ELR (cell line): ENCODE results near the gene IFT122.

Experiments
- DNase-seq: peaks from one replicate; pipeline ENCODE4 v3.0.0-alpha.2; 2015; ENCODE audit warnings: low read depth

The IFT122 gene

DNA sequence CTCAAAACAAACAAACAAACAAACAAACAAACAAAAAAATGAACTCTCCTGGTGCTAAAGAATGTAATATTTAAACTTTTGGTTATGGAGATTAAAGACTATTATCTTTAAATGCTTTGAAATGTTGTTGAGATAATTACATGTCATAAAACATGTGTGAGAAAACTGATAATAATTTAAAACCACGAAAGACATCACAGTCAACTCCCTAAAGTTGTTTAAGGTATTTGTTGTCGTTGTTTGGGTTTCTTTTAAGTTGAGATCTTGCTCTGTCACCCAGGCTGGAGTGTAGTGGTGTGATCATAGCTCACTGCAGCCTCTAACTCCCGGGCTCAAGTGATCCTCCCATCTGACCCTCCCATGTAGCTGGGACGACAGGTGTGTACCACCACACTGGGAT, 23.6 kb upstream of the IFT122 start:
- no peak for DNase-seq

DNA sequence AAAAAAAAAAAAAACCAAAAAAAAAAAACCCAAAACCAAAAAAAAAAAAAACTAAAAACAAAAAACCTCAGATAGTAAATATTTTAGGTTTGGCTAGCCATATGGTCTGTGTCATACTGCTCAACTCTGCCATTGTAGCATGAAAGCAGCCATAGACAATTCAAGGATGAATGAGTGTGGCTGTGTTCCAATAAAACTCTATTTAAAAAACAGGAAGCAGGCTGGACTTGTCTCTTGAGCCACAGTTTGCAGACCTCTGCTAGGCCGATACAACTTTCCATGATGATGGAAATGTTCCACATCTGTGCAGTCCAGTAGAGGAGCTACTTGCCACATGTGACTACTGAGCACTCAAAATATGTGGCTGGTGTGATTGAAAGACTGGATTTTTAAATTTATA, 22.7 kb upstream of the IFT122 start:
- no peak for DNase-seq

DNA sequence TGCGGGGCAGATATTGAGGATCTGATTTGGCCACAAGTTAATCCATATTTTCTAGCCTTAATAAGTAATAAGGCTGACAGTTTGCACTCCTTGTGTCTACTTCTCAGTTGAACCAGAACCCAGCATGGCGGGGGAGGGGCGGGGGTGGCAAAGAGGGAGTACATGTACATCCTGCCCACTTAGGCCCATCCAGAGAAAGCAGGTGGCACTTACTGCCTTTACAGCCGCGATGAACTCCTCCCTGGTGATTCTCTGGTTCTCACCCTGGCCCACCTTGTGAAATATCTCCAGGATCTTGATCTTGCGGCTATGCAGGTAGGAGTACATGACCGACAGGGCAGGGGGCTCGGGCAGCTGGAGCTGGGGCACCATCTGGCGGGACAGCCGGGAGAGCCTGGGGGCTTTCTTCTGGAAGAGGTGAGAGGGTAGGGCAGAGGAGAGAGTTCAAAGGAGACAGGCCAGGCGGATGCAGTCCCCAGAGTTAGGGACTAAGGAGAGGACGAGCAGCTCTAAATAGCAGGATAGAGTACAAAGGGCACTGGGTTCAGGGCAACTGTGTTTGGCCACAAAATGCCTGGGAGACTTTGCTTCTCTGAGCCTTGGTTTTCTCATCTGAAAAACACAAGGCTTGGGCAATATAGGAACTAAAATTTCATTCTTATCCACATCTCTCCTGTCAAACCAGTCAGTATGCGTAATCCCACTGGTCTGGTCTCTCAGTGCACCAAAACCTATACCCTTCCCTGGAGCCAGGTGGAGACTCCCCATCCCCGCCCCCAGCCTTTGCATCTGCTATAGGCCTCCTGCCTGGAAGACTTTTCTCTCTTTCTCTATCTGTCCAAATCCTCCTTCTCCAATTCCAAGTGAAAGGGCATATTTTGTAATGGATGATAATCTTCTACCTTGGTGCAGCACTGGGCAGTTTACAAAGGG, 21.7 kb upstream of the IFT122 start:
- DNase-seq, result no peak

DNA sequence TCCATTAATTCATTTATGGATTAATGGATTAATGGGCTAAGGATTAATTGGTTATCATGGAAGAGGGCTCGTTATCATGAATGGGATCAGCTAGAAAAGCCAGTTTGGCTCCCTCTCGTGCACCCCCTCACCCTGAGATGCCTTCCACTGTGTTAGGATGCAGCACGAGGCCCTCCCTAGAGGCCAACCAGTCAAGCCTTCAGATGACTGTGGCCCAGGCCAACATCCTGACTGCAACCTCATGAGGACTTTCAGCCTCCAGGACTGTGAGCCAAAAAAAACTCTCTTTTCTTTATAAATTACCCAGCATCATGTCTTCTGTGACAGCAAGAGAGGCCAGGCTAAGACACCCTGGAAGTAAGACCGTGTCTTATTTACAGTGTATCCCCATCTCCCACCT, 20.5 kb upstream of the IFT122 start:
- no peak for DNase-seq

DNA sequence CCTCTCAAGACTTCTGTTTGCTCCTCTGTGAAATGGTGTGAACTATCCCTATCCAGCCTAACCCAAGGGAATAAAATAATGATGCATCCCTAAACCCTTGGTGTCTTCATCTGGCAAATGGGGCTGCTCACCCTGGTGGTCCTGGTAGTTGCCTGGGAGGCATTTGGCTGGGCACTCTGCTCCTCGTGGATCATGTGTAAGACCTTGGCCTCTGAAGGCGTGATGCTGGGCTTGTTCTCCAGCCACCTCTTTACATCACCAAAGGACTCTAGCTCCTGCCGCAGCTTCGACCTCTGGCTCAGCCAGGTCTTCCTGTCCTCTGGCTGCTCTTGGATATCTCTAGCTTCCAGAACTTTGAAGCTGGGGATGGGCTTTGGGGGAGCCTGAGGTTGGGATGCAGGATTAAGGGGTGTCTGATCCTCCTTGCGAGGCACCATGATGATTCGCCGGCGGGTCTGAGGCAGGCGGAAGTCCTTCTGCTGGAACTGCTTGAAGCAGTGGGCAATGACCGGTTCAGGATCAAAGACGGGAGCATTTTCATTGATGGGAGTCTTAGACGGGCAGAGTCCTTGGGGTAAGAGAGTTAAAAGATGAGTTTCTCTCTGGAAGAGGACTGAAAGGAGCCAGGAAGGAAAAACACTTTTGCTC, 18.7 kb upstream of the IFT122 start:
- no peak for DNase-seq

DNA sequence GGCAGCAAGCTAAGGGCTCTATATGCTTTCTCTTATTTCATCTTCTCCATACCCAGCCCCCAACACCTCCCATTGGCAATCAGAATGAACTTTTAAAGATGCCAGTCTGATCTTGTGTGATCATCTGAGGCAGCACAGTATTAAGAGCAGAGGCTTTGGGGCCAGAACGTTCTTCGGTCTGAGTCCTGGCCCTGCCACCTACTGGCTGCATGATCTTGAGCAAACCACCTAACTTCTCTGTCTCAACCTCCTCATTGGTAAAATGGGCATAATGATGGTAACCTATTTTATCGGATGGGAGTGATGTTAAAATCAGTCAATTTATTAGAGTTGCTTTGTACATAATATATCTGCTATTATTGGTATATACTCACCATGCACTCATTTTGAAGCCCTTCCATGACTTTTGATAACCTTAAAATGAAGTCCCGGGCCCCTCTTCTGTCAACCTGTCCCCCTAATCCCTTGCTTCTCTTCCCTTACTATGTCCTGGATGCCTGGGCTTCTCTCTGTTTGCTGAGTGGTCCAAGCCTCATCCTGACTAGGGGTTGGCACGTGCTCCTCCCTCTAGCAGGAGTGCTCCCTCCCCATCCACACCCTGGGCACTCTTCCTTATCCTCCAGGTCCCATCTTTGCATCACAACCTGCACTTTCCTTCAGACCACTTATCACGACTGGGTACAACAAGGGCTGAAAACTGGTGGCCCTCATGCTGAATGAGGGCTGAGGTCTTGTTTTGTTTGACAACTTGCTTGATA, 17.9 kb upstream of the IFT122 start:
- DNase-seq, result no peak

DNA sequence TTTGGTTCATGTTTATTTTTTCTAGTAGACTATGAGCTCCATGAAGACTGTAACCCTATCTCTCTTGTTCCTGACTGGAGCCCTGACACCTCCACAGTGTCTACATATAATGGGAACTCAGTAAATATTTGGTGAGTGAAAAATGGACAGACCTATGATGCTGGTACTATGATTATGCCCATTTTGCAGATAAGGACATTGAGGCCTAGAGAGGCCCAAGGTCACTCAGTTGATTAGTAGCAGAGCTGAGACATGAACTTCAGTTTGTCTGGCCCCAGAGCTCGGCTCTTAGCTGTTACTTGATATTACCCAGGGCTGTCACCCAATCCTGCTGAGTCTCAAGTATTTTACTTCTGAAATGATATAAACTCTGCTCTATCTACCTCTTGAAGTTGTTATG, 17.1 kb upstream of the IFT122 start:
- no peak for DNase-seq

DNA sequence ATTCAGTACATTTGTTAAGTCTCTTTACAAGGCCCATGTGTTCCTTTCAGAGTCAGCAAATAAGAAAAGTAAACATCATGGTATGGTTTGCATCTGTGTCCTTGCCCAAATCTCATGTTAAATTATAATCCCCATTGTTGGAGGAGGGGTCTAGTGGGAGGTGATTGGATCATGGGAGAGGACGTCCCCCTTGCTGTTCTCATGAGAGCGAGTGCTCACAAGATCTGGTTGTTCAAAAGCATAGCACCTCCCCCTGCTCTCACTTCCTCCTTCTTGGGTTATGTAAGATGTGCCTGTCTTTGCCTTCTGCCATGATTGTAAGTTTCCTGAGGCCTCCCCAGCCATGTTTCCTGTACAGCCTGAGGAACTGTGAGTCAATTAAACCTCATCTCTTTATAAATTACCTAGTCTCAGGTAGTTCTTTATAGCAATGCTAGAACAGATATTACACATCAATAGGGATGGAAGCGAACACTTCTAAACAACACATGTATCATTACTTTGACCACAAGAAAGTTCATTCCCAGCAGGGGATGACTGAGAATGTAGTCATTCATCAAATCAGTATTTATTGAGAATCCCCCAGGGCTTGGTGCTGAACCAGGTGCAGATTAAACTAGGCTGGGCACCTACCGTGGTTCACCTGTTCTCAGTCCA, 15.7 kb upstream of the IFT122 start:
- peak; percentile 63 for DNase-seq

DNA sequence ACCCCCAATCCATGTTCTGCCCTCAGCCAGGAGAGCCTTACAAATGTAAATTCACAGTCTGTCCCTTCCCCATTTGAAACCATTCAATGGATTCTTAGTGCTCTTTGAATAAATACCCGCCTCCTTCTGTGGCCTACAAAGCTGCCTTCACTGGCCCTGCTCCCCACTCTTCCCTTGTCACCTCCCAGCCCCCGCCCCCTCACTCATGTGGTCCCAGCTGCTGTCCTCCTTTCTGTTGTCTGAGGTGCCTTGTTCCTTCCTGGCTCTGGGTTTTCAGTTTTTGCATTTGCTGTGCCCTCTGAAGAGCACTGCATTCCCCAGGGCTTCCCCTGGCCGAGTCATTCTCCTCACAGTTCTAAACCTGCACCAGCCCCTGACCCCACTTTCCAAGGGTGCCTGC, 14.8 kb upstream of the IFT122 start:
- DNase-seq, result no peak

DNA sequence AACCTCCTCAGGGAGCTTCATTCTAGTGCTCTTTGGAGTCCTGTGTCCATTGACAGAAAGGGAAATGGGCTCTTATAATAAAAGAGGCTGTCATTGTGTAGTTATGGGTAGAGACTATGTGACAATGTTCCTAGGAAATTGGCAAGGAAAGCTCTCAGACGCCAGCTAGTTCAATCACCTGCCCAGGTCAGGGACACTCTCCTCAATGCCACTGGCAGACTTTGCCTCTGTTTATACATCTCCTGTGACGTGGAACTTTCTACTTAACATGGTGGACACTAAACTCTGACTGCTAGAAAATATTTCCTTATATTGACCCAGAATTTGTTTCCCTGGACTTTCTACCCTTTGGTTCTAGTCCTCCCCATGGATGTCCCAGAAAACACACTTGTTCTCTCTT, 14.4 kb upstream of the IFT122 start:
- DNase-seq, result no peak

DNA sequence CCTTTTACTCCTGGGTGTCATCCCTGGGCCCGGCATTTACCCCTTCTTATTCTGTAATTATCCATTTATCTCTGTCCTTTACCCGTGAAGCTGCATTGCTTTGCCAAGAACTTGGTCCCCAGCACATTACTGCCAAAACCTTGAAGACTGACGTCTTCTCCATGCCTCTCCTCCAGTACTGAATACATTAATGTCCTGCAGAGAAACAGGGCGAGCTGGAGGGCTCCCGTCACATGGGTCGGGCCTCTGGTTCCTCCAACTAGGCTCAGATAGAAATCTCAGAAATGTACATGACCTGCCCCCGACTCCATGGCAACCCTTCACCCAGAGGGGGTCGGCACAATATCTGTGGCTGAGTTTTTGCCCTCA, 12.0 kb upstream of the IFT122 start:
- DNase-seq, result no peak

DNA sequence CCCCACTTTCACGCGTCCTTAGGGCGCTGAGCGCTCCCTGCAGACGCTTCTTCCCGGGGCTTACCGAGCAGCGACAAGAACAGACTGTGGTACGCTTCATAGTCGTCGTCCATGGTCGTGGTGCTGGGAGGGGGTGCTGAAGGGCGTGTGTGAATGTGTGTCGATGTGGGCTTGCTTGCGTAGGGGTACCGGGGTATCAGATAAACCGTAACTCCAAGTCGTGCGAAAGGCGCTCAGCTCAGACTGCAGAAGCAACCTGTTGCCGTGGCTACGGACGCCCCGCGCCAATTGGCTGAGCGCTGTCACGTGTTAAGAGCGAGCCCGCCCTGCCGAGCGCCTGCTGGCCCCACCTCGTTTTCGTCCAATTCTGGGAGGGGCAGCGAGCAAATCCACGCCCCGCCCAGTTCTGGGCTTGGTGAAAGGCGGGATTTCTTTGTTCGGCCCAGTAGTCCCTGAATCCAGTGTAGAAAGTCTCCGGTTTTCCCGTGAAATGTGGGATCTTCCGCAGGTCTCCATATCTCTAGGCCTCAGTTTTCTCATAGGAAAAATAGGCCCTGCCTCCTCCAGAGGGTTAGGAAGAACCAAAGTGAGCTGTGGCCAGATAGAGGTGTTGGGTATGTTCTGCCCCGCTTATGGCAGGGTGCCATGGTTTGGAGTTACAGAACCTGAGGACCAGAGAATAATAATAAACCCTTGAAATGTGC, 11.5 kb upstream of the IFT122 start, which contains the start of gene EFCAB12:
EFCAB12 (minus strand) TSS at position 261 of the 704 bp plus-strand sequence; CDS start at position 113, 148 bp downstream.
- peak; percentile 93 for DNase-seq

DNA sequence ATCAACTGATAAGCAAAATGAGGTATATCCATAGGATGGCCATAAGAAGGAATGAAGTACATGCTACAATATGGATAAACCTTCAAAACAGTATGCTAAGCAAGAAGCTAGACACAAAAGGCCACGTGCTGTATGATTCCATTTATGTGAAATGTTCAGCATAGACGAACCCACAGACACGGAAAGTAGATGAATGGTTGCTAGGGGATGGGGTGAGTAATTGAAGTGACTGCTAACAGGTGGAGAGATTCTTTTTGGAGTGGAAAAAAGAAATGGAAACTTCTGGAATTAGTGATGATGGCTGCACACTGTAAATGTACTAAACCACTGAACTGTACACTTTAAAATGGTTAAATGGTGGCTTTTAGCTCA, 11.0 kb upstream of the IFT122 start:
- no peak for DNase-seq

DNA sequence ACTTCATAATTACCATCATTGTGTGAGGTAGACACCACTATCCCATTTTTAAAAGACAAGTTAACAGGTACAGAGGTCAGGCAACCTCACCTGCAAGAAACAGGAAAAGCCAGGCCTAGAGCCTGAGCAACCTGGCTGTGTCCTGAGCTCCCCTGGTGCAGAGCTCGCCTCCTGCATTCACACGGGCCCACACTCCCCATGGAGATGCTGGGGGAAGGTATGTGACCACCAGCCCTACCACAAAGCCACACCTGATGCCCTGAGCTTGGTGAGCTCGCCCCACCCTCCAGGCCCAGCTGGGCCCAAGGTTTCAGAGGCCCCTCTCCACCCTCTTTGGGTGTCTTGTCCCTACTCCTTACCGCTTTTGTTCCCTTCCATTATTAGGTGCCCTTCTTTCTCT, 10.4 kb upstream of the IFT122 start:
- no peak for DNase-seq

DNA sequence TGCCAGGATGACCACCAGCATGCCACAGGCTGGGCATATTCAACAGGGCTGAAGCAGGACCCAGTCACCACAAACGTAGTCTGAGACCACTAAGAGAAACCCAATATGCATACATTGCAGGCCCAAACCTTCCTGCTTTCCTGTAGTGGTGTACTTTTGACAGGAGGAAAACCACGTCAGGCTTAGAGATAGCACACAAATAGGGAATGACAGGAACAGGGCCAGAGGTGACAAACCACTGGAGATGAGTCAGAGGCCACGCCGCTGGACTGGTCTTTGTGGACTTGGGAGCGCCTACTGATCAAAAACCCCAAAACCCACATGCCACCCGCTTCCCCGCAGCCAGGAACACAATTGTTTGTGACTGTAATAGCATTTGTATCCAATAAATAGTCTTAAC, 8.0 kb upstream of the IFT122 start:
- DNase-seq, result no peak

DNA sequence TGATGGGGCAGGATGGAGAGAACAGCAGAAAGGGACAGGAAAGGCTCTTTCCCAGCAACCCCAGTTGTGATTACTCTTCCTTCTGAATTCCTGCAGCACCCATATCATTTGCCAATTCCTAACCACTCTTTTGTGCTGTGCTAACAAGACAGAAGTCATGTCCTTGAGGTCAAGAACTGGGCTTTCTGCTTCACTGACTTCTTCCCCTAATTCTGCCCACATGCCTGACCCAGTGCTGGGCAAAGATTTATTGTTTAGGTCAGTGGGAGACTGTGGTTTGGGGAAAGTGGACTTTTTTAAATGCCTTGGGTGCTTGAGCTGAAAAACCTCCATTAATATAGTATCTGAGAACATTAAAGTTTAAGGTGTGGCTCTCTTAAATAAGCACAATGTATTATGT, 7.4 kb upstream of the IFT122 start:
- DNase-seq, result no peak

DNA sequence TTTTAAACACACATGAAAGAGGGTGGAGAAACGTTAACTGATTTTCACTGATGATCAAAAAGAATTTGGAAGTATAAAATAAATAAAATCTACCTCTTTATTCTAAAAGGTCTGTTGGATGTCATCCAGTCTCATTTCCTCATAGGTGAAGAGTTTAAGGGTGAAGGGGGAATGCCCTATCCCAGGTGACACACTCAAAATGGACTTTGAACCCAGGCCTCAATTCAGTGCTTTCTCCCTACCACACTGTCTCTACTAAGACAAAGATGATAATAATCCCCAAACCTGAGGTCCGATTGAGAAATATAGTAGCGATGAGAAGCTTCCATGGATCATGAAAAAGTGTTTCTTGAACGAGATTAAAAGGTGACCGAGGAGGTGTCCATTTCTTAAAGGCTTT, 6.5 kb upstream of the IFT122 start:
- no peak for DNase-seq

DNA sequence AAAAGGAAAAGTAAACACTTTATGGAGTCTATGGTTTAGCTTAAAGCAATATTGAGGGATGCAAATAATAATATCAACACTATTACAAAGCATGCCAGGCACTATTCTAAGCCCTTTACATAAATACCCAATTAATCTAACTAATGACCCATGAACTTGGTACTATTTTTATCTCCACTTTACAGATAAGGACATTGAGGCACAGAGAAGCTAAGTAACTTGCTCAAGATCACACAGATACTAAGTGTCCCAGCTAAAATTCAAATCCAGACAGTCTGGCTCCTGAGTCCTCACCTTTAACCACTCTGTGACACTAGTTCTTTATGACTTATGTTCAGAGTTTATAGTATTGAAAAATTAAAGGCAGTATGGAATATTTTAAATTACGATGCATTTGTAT, 5.9 kb upstream of the IFT122 start:
- no peak for DNase-seq

DNA sequence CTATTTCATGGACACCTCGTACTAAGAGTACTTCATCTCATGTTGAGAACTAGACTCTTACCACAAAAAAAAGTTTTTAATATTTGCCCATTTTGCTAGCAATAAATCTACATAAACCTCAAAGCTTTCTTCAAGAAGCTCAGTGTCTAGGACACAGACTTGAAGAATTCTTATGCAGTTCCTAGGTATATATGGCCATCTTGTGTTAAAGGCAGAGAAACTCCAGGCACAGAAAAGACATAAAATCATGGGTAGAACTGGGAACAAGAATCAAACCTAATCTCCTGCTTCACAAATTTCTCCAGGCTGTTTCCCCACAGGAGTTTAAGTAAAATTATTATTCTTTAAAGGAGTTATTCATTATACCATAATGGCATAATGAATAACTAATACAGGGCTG, 4.7 kb upstream of the IFT122 start:
- no peak for DNase-seq

DNA sequence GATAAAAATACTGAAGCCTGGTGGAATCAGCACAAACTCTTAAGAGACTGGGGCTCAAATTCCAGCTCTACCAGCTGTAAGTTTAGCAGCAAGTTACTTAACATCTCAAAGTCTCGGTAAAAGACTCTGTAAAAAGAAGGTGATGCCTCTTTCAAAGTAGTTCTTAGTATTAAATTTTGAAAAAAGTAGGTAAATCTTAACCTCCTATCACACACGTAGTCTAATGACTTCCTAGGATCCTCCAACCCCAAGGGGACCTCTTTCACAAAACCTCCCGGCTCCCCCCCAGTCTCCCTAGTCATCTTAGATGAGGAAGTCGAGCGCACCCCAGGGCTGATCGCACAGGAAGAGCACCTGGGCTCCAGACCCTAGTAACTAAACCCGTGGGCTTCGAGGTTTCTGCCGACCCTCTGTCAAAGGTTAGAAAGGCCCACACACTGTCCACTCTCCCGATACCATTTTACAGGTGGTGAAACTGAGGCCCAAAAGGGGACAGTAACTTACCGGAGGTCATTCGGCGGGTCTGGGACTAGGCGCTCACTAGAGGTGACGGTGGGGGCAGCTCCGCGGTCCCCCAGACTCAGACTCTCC, 703 bp upstream of the IFT122 start:
- peak; percentile 64 for DNase-seq

DNA sequence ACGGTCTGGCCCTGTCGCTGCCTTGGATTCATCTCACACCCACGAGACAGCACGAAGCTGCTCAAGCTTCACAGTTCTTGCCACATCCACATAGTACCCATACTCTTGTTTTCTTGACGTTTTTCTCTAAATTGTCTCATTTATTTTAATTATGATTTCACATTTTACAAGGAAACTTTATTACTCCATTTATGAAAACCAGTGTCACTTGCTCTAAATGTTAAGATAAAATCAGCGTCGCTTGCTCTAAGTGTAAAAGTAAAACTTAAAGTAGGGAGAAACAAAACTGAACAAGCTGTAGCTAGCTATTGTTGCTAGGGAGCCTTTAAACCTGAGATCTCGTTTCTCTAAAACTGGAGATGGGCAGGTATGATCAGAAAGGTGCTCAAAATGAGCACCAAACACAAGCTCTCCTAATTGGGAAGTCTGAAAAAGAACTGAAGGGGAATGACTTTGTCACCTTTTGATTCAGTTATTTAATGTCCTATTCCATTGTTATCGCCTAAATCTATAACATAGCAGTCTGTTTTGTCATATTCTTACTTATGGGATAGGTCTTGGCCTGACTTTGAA, 680 bp downstream of the IFT122 start:
- DNase-seq, result peak; percentile 11
